ENCODE measurements around the gene NID2.

Gene NID2

DNA sequence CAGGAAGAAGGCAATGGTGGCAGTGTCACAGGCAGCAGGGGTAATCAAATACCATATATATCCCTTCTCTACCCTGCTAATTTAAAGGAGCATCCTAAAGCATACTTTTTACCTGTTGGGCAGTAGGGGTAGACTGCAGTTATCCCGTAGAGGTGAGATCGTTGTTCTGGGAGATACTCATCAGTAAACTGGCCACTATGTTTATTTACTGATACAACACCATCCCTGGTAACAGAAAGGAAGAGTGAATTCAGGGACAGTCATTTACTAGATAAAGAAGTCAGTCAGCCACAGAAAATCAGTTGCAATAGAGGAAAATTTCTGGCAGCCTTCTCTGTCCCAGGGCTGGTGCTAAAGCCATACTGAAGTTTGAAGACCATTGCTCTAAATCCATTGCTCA lies 63.2 kb downstream of the NID2 start:
- in situ Hi-C loops (cut with MboI; ENCODE audit: low sequenced_read_pairs), result no loop called here

GRCh38 chr14:52003324-52003723 lies 65.5 kb downstream of the NID2 start:
- in situ Hi-C loops (cut with MboI; ENCODE audit: low sequenced_read_pairs), result no loop called here

DNA sequence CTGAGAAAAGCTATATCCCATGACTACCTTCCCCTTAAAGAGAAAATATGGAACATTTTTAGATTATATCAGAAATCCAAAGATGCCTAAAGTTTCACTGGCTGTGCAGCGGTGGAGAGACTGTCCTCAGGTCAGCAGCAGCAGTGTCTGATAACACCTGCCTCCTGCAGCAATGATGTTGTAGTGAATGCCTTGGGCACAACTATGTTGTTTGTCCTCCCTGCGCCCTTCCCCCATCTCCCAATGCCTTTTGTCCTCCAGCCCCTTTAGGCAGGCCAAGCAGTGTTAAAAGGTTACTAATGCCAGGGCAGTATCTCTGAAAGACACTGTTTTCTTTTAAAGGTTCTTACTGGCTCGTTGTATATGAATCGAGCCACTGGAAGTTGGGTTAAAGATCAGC lies 66.3 kb downstream of the NID2 start:
- in situ Hi-C loops (cut with MboI; ENCODE audit: low sequenced_read_pairs), result no loop called here

DNA sequence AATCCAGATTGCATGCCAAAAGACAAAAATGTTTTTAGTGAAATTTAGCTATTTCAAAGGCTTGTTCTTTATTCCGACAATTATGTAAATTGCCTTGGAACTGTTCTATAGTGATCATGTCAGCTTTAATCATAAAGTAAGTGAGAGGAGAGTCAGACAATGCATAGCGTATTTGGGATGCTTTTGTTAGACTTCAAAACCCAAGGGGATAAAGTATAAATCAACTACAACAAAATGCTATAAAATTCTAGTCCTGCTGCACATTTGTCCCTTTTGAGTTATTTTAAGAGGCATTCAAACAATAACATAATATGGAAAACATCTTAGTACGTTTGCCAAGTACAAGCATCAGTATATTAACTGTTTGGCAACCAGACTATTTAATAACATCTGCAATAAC lies 68.2 kb downstream of the NID2 start:
- in situ Hi-C loops (cut with MboI; ENCODE audit: low sequenced_read_pairs), result no loop called here

- in situ Hi-C loops (cut with MboI; ENCODE audit: low sequenced_read_pairs), result no loop called here
Observed at GRCh38 chr14:52000019-52000582, 68.8 kb downstream of the NID2 start.

GRCh38 chr14:51999084-51999483 lies 69.8 kb downstream of the NID2 start:
- in situ Hi-C loops (cut with MboI; ENCODE audit: low sequenced_read_pairs), result no loop called here

GRCh38 chr14:51998348-51998747 lies 70.5 kb downstream of the NID2 start:
- in situ Hi-C loops (cut with MboI; ENCODE audit: low sequenced_read_pairs), result no loop called here

- in situ Hi-C loops (cut with MboI; ENCODE audit: low sequenced_read_pairs), result no loop called here
Observed at GRCh38 chr14:51996148-51996746, 72.6 kb downstream of the NID2 start.

DNA sequence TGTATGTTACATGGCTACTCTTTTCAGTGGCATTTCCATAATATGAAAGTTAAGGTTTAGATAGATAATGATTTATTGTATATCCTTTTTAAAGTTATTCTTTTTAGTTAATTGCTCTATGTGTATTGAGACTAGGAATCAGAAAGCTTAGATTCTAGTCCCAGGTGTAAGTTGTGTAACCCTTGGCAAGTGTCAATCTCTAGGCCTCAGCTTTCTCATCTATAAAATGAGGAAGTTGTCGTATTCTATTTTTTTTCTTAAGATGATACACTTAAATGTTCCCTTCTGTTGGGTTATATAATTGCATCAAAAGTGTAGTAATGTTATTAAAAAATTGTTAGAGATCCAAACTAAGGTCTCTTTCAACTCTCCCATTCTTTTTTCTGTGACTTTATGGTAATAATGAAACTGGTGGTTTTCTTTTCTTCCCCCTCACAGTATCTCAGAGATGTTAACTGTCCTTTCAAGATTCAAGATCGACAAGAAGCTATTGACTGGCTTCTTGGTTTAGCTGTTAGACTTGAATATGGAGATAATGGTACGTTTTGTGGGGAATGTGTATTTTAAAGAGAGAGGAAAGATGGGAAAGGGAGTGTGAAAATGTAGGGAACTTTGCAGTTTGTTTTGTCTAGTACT lies 75.5 kb downstream of the NID2 start:
- in situ Hi-C loops (cut with MboI; ENCODE audit: low sequenced_read_pairs), result no loop called here

GRCh38 chr14:51990488-51990887 lies 78.4 kb downstream of the NID2 start:
- in situ Hi-C loops (cut with MboI; ENCODE audit: low sequenced_read_pairs), result no loop called here

DNA sequence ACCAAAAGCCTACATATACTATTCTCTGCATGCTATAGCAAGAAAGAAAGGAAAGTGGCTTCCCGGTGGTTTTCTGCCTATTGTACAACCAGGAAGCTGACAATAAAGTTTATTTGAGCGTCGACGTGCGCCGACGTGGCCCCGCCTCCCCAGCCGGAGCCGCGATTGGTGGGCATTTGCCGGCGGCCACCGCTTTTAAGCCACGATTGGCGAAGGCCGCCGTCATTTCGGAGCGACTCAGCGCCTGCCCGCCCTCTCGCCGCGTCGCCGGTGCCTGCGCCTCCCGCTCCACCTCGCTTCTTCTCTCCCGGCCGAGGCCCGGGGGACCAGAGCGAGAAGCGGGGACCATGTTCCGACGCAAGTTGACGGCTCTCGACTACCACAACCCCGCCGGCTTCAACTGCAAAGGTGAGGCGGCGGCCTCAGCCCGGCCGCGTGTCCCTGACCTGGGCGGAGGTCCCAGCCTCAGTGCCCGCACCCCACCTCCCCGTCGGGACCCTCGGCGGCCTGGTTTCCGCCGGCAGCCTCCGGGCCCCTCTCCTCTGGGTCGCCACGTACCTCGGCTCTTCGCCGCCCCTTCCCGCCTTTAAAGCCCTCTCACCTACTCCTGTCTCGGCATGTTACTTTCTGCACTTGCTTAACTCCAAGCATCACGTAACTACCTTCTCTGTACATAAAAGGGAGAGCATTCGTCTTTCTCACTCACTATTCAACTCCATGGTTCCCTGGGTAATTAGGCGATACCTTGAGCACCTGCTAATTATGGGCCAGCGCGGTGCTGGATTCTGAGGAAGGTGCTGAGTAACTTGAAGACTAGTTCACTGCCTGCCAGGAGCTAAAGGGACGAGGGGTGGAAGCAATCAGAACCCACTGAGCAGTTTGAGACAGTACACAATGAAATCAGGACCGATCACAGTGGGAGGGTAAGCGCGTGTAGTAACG lies 79.3 kb downstream of the NID2 start, which contains the start of gene RTRAF:
RTRAF (plus strand) TSS at position 254 of the 942 bp plus-strand sequence; CDS start at position 348, 94 bp downstream.
- in situ Hi-C loops (cut with MboI; ENCODE audit: low sequenced_read_pairs), result no loop called here

GRCh38 chr14:51988221-51988620 lies 80.6 kb downstream of the NID2 start:
- in situ Hi-C loops (cut with MboI; ENCODE audit: low sequenced_read_pairs), result no loop called here

GRCh38 chr14:51981218-51981854 lies 87.5 kb downstream of the NID2 start:
- in situ Hi-C loops (cut with MboI; ENCODE audit: low sequenced_read_pairs), result no loop called here

GRCh38 chr14:51979088-51979709 lies 89.7 kb downstream of the NID2 start:
- in situ Hi-C loops (cut with MboI; ENCODE audit: low sequenced_read_pairs), result no loop called here

GRCh38 chr14:51978681-51979085 lies 90.2 kb downstream of the NID2 start:
- in situ Hi-C loops (cut with MboI; ENCODE audit: low sequenced_read_pairs), result no loop called here

- in situ Hi-C loops (cut with MboI; ENCODE audit: low sequenced_read_pairs), result no loop called here
Observed at GRCh38 chr14:51977075-51977474, 91.8 kb downstream of the NID2 start.

DNA sequence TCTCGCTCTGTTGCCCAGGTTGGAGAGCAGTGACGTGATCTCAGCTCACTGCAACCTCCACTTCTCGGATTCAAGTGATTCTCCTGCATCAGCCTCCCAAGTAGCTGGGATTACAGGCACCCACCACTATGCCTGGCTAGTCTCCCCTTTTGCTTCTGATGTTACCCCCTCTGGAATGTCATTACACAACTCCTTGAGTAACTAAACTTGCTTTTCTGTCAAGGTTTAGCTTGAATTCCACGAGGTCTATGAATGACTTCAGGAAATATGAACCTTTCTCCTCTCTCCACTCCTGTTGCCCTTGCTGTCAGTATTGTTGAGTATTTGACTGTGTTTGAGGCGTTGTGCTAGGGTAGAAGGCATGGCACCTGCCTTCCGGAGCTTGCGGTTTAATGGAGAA lies 96.3 kb downstream of the NID2 start:
- in situ Hi-C loops (cut with MboI; ENCODE audit: low sequenced_read_pairs), result no loop called here

- in situ Hi-C loops (cut with MboI; ENCODE audit: low sequenced_read_pairs), result no loop called here
Observed at GRCh38 chr14:51969852-51970540, 98.9 kb downstream of the NID2 start.

- in situ Hi-C loops (cut with MboI; ENCODE audit: low sequenced_read_pairs), result no loop called here
Observed at GRCh38 chr14:51967521-51967920, 101.3 kb downstream of the NID2 start.

DNA sequence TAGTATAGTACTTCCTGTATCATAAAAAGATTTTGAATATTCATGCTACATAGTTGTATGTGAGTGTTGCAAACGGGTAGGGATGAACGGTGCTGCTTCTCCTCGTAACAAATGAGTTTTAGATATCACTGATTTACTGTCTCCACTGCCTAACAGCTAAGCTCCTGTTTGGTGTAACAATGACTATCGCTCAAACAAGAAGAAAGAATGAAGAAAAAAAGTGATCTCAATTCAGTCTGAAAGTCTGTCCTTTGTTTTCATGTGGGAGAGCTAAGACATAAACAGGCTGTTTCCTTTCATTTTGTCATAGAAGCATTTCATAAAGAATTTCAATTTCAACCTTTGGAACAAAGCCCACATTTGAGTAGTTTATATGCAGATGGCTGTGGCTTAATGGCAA lies 105.6 kb downstream of the NID2 start:
- in situ Hi-C loops (cut with MboI; ENCODE audit: low sequenced_read_pairs), result no loop called here
